ENCODE measurements around the gene RPS6KA5. TPM values are rescaled to one million over a fixed set of nuclear protein-coding genes. Genes with fewer than 3 reads are reported as not detected.

Gene RPS6KA5
- total RNA-seq, 1 experiment from 2014 or later = 3.8 TPM

DNA sequence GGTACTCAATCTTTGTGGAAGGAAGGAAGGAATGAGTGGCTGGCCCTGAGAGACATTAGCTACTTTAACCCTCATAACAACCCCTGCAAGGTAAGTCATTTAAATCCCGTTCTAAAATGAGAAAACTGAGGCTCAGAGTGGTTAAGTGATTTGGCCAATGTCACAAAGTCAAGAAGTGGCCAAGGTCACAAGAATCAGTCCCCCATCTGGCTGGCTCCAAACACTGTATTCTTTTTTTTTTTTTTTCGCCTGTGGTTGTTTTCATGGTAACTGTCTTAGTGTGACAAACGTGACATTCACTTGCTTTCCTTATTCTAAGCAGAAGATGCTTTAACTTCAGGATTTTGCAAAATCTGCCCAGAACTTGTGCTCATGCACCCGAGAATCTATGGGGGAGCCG, 247.0 kb downstream of the RPS6KA5 start:
- Histone ChIP-seq H3K79me1 (ENCODE audit: insufficient read depth, low read depth, low read length, poor library complexity, severe bottlenecking) (no peaks in the 10 kb centered on the region), H3K27ac (ENCODE audit: insufficient read length, low read depth, low read length) (no peak overlapping the region), H2BK5ac (ENCODE audit: insufficient read length, low read length) (no peak overlapping the region), H2AK5ac (ENCODE audit: insufficient read length, low read length) (no peak overlapping the region), H2BK120ac (ENCODE audit: low read depth, low read length, poor library complexity, severe bottlenecking) (no peak overlapping the region), H2AFZ (ENCODE audit: low read length) (no peak overlapping the region), H4K8ac (replicated peaks; ENCODE audit: insufficient read length, low read depth, low read length) (no peak overlapping the region), H3T11ph (ENCODE audit: low read length) (no peak overlapping the region), H2BK12ac (ENCODE audit: insufficient read length, low read depth, low read length) (no peak overlapping the region), H3K79me2 (ENCODE audit: insufficient read depth, low read length) (no peaks in the 10 kb centered on the region), H3K18ac (ENCODE audit: insufficient read length, low read depth, low read length) (no peak overlapping the region), H3K4ac (ENCODE audit: low read depth, low read length) (no peak overlapping the region), H4K5ac (ENCODE audit: insufficient read length, low read depth, low read length) (no peak overlapping the region), H3K23ac (ENCODE audit: insufficient read length, low read depth, low read length) (no peak overlapping the region), H3K9me3 (ENCODE audit: control insufficient read depth, low read depth, low read length) (no peaks in the 10 kb centered on the region), H3K4me1 (ENCODE audit: insufficient read depth, low read length) (no peaks in the 10 kb centered on the region), H3K23me2 (ENCODE audit: insufficient read length, low read depth, low read length, poor library complexity, severe bottlenecking) (peaks cover 4% of the 10 kb centered on the region), H2BK20ac (ENCODE audit: low read depth, low read length, poor library complexity, severe bottlenecking) (no peak overlapping the region), H4K20me1 (ENCODE audit: control insufficient read depth, insufficient read depth, insufficient read length) (no peaks in the 10 kb centered on the region), H3K14ac (ENCODE audit: insufficient read depth, low read length) (no peak overlapping the region), H3K9ac (ENCODE audit: extremely low read depth, insufficient read length, low read length) (no peak overlapping the region), H2BK15ac (ENCODE audit: low read depth, low read length) (no peak overlapping the region), H4K91ac (ENCODE audit: insufficient read length, low read depth, low read length) (no peak overlapping the region), H3K27me3 (ENCODE audit: insufficient read depth, low read length) (no peaks in the 10 kb centered on the region), H3K56ac (ENCODE audit: insufficient read length, low read depth, low read length) (no peak overlapping the region), H3K4me2 (ENCODE audit: insufficient read depth, insufficient read length, low read length) (no peak overlapping the region)
- H3K36me3 Mint-ChIP-seq (ENCODE audit: insufficient read depth in 1 of 3, low read depth in 3 of 3) = no peaks in the 10 kb centered on the region; a peak in 1 of 7 replicates
- H3K9me3 Mint-ChIP-seq = no peaks in the 10 kb centered on the region
- peaks cover 5 to 8% of the 10 kb centered on the region in 2 experiments for H3K4me1 Mint-ChIP-seq
- no peak overlapping the region for H3K4me3 Mint-ChIP-seq
- no peak for DNase-seq
- WGBS (ENCODE audit: extremely low coverage, insufficient read length, low lambda C conversion rate) = no CpG with 5 or more reads among the region's 5 CpGs
- no peak overlapping the region for H3K27ac Mint-ChIP-seq
- H3K27me3 Mint-ChIP-seq (ENCODE audit: low read depth) = peaks cover 24% of the 10 kb centered on the region
- TF ChIP-seq, protein P1, sequence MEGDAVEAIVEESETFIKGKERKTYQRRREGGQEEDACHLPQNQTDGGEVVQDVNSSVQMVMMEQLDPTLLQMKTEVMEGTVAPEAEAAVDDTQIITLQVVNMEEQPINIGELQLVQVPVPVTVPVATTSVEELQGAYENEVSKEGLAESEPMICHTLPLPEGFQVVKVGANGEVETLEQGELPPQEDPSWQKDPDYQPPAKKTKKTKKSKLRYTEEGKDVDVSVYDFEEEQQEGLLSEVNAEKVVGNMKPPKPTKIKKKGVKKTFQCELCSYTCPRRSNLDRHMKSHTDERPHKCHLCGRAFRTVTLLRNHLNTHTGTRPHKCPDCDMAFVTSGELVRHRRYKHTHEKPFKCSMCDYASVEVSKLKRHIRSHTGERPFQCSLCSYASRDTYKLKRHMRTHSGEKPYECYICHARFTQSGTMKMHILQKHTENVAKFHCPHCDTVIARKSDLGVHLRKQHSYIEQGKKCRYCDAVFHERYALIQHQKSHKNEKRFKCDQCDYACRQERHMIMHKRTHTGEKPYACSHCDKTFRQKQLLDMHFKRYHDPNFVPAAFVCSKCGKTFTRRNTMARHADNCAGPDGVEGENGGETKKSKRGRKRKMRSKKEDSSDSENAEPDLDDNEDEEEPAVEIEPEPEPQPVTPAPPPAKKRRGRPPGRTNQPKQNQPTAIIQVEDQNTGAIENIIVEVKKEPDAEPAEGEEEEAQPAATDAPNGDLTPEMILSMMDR (conservative IDR thresholded peaks at IDR 0.05) = no peak
